Panc1 (cell line): ENCODE measurements around the gene SFTPB.
"Not testable (repeated sequence)": the region's sequence is repeated elsewhere in the genome, so short reads cannot be mapped to it uniquely, and the experiment has no call there.

ENCODE experiments used
- SIN3A ChIP-seq: IDR thresholded peaks from 2 replicates; pipeline ENCODE4 v1.6.1; 2012; ENCODE audit warnings: low read depth, mild to moderate bottlenecking, low read length, moderate library complexity, borderline replicate concordance; ENCODE audit not compliant: insufficient read depth
- TF ChIP-seq, protein P1 (sequence below): fragments of 450-650 bp; IDR thresholded peaks from 2 replicates; pipeline ENCODE4 v1.5.1; 2017; ENCODE audit warnings: mild to moderate bottlenecking
- TF ChIP-seq, protein P2 (sequence below), 2 experiments: IDR thresholded peaks; 2 replicates each; pipeline ENCODE4 v1.6.1; 2011 to 2012; ENCODE audit warnings: low read depth in 2 of 2, control low read depth in 1 of 2, low read length in 1 of 2, mild to moderate bottlenecking in 1 of 2, moderate library complexity in 1 of 2; ENCODE audit not compliant: insufficient read depth in 1 of 2

DNA sequence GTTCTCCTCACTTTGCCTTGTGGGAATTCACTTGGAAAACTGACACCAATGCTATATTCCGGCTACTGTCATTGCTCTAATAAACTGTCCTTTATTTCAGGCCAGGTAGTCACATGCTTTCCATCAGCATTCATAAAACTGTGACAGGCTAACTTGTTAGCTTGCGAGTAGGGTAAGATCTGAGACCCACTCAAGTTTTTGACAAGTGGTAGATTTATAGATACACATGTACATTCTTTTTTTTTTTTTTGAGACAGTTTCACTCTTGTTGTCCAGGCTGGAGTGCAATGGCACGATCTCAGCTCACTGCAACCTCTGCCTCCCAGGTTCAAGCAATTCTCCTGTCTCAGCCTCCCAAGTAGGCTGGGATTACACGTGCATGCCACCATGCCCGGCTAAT is 50.3 kb downstream of the SFTPB start:
- TF ChIP-seq, protein P1, sequence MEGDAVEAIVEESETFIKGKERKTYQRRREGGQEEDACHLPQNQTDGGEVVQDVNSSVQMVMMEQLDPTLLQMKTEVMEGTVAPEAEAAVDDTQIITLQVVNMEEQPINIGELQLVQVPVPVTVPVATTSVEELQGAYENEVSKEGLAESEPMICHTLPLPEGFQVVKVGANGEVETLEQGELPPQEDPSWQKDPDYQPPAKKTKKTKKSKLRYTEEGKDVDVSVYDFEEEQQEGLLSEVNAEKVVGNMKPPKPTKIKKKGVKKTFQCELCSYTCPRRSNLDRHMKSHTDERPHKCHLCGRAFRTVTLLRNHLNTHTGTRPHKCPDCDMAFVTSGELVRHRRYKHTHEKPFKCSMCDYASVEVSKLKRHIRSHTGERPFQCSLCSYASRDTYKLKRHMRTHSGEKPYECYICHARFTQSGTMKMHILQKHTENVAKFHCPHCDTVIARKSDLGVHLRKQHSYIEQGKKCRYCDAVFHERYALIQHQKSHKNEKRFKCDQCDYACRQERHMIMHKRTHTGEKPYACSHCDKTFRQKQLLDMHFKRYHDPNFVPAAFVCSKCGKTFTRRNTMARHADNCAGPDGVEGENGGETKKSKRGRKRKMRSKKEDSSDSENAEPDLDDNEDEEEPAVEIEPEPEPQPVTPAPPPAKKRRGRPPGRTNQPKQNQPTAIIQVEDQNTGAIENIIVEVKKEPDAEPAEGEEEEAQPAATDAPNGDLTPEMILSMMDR, result not testable (repeated sequence)
- not testable (repeated sequence) for TF ChIP-seq SIN3A
- TF ChIP-seq, protein P2, sequence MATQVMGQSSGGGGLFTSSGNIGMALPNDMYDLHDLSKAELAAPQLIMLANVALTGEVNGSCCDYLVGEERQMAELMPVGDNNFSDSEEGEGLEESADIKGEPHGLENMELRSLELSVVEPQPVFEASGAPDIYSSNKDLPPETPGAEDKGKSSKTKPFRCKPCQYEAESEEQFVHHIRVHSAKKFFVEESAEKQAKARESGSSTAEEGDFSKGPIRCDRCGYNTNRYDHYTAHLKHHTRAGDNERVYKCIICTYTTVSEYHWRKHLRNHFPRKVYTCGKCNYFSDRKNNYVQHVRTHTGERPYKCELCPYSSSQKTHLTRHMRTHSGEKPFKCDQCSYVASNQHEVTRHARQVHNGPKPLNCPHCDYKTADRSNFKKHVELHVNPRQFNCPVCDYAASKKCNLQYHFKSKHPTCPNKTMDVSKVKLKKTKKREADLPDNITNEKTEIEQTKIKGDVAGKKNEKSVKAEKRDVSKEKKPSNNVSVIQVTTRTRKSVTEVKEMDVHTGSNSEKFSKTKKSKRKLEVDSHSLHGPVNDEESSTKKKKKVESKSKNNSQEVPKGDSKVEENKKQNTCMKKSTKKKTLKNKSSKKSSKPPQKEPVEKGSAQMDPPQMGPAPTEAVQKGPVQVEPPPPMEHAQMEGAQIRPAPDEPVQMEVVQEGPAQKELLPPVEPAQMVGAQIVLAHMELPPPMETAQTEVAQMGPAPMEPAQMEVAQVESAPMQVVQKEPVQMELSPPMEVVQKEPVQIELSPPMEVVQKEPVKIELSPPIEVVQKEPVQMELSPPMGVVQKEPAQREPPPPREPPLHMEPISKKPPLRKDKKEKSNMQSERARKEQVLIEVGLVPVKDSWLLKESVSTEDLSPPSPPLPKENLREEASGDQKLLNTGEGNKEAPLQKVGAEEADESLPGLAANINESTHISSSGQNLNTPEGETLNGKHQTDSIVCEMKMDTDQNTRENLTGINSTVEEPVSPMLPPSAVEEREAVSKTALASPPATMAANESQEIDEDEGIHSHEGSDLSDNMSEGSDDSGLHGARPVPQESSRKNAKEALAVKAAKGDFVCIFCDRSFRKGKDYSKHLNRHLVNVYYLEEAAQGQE (IDR thresholded peaks at IDR 0.05; ENCODE audit: insufficient read depth in 1 of 2, low read depth in 2 of 2, low read length in 1 of 2), result not testable (repeated sequence)
